ENCODE measurements around the gene KRT9.
"Not testable (repeated sequence)": the region's sequence is repeated elsewhere in the genome, so short reads cannot be mapped to it uniquely, and the experiment has no call there.

KRT9 gene

GRCh38 chr17:41542786-41543185, 29.1 kb downstream of the KRT9 start:
- not testable (repeated sequence) for DNase-seq

- DNase-seq, result no peak
These were observed 29.5 kb downstream of the KRT9 start for GRCh38 chr17:41542357-41542756.

GRCh38 chr17:41540921-41541625, 30.8 kb downstream of the KRT9 start:
- no peak for DNase-seq

DNA sequence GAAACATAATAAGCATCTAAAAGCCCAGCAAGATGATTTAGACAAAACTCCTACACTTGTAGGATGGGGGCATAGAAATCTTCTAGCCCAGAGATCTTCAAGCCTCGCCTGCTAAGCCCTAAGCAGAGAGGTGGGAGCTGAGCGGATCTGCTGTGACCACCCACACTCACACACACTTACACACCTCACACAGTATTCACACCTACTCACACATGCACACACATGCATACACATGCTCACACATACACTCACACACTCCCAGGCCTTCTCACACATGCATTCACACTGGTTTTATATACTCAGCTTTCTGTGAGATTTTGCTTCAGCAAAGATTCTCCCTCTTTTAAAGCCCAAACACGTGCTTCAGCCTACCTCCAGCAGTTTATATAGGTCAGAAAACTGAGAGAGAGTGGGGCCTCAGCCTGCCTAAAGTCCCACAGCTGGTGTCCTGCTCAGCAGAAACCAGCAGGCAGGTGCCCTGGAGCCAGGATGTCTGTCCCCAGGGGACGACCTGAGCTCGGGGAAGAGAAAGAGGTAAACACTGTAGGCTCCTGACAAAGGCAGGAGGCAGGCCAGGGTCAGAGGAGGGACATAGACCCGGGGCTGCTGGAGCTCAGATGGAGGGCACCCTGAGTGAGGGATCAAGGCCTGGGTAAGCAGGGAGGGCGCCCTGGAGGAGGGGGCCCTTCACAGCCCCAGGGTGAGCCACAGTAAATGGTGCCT, 31.7 kb downstream of the KRT9 start:
- peak; percentile 6 for DNase-seq

- DNase-seq, result no peak
These were observed 32.8 kb downstream of the KRT9 start for GRCh38 chr17:41539071-41539492.

DNA sequence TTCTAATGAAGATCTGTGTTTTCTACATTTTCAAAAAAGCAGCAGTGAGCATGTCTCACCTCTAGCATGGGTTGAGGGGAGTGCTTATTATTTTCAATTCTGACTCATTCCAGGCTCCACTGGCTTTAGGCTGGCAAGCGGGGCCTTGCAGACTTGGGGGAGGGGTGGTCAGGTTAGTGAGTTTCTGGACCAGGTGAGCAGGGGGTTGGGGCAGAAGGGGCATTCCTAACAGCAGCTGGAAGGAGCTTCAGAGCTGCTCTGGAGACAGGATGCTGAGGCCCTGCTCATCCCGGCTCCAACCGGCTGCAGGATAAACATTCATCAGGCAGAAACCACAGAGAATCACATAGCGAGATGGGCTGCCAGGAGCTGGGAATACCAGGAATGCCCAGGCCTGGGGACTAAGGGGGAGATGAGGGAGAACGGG, 33.3 kb downstream of the KRT9 start:
- no peak for DNase-seq

GRCh38 chr17:41537990-41538389, 33.9 kb downstream of the KRT9 start:
- no peak for DNase-seq

GRCh38 chr17:41537614-41537954, 34.3 kb downstream of the KRT9 start:
- DNase-seq, result no peak

DNA sequence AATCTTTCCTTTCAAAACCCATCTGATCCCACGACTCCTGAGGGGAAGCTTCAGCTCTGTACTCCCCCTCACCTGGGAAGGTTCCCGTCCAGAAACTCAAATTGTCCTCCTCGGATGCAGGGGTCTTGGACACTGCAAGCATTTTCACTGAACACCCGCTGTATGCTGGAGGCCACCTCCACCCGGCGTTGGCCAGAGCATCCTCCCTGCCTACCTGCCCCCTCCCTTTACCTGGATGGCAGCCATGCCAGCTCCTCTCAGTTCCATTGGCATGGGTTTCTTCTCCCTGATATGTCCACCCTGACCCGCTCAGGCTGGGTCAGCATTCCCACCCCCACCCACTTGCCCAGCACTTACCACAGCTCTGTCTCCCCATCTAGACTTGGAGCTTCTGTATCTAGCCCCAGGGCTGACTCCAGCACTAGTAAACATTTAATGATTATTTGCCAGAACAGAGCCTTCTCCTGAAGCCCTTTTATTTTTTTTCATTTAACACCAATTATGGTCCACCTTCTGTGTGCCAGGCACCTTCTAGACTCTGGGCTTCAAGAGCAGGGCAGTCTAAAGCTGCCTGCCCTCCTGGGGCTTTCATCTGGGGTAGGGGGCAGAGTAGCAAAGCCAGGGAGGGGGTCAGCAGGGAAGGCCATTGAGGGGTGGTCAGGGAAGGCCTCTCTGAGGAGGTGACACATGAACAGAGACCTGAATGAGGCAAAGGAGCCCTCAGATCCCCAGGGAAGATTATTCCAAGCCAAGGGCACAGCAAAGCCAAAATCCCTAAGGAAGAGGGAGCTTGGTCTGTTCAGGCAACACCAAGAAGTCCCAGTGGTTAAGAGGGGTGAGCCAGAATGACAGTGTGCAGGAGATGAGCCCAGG, 34.9 kb downstream of the KRT9 start:
- no peak for DNase-seq

GRCh38 chr17:41535764-41536481, 35.9 kb downstream of the KRT9 start:
- DNase-seq, result no peak

DNA sequence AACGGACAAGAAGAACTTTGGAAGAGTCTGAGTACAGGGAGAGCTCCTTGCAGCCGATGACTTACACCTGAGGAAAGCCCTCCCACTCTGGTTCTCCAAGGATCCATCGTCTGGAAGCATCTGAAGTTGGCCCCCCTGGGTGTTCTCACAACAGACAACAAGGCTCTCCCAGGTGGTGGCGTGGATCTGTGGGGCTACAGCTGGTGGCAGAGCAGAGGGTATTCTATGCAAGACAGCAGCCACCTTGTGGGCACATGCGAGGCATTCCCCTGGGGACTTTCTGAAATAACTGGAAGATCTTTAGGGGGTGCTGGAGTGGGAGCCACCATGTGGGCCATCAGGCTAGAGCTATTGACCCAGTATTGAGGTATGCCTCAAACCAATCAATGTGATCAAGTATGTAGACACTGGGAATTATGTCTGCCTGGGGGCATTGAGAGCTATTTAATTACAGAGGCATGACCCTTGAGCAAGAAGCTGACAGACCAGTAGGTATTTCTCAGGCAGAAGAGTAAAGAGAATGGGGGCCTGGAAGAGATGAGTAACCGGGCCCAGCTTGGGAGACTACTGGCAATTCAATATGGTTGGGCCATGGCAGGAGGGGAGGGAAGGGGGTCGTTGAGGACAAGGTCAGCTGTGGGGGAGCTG, 36.8 kb downstream of the KRT9 start:
- no peak for DNase-seq

DNA sequence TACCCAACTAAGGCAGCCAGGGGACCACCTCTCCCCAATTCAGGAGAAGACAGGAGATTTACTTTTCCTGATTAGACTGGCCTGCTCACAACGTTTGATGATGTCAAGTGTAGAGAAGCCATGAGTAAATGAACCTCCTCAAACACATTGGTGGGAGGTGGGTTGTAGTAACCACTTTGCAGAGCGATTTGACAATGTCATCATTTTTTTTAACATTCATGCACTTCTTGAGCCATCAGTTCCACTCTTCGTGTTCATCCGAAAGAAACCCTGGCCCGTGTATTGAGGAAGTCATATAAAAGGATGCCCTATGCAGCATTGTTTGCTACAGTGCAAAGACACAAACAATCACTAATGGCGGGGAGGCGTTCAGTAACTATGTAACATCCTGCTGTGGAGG, 38.2 kb downstream of the KRT9 start:
- DNase-seq, result no peak

GRCh38 chr17:41532947-41533570, 38.8 kb downstream of the KRT9 start:
- DNase-seq, result no peak

DNA sequence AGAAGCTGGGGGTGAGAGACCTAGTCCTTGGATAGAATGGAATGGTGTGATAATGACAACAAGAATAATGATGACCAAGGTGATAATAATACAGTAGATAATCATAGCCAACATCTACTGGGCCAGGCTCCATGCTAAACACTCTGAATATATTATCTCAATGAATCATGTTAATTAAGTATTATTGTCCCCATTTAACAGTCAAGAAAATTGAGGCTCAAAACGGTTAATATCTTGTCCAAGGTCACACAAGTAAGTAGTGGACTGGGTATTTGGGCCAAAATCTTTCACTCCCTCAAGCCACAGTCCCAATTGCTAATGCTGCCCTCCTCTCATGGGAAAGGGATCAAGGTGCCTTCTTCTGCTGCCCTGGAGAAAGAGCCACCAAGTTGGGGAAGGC, 39.9 kb downstream of the KRT9 start:
- DNase-seq, result no peak

DNA sequence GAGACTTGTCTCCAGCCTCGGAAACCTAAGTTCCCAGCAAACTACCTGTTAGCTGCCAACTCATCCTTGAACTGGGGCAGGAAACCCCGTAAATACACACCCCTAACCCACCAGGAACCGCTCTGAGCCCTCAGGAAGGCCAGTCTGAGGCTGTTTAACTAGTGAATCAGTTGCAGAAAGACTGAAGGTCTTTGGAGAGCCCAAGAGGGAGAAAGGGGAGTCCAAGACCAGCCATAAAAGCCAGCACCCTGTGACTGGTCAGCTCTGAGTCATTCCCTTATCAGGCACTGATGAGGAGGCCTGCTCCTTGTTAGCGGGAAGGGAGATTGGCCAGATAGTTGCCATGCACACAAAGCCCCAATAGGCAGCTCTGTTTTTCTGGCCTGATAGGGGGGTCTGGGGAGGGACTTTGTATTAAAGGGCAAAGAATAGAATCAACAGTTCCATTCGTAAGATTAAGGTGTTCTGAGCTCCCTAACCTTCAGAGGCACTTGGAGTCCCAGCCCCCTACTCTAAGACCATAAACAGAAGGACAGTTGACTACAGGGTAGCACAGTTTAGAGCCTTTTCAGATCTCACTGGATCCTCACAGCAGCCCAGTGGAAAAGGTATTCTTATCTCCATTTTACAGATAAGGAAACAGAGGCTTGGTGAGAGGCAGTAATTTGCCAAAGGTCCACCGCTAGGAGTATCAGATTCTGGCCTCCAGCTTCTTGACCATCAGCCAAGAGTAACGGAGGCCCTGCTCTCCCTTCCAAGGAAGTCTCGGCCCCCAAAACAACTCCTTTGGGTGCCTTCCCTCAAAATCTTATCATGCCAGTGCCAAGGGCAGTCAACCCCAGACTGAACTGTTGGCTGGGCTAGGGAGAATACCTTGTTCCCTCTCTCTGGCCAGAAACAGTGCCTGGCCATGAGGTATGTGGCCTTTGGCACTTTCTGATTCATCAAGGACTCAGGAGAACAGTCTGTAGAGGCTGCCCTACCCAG, 41.5 kb downstream of the KRT9 start:
- DNase-seq, result no peak

DNA sequence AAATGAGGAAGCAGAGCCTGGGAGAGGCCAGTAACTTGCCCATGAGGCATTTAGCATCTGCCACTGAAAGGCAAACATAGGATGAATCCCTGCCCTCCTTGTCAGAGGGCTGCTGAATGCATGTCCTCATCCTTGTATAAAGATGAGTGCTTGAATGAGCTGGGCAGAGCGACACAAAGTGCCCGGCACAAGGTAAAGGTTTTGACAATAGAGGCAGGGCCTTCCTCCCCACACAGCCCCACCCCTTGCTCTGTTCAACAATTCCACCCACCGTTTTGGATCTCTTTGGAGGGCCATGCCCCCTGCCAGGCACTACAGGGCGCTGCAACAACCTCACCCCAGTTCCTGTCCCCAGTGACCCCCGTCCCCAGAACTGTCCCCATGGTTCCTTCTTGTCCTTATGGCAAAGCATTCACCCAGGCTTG, 42.4 kb downstream of the KRT9 start:
- DNase-seq, result no peak

DNA sequence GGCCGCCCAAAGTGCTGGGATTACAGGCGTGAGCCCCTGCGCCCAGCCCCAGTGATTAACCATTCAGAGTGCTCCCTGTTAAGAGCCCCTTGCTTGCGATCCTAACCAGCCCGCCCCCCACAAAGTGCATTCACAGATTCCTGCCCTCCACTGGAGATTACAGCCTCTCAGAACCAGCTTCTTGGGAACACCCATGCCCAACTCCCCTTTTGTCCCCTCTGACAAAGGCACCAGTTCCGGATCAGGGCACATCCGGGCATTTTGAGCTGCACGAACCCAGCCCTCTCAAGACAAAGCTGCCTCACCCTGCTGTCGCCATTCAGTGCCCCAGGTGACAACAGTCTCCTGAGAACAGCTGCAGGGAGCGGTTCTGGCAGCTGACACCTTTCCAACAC, 42.9 kb downstream of the KRT9 start:
- no peak for DNase-seq

GRCh38 chr17:41527063-41528023, 44.5 kb downstream of the KRT9 start:
- DNase-seq, result no peak

GRCh38 chr17:41524261-41524660, 47.6 kb downstream of the KRT9 start:
- no peak for DNase-seq
